ENCODE results near the gene KRT34. TPM values are rescaled to one million over a fixed set of nuclear protein-coding genes. Genes with fewer than 3 reads are reported as not detected.

Gene KRT34
- total and polyA plus RNA-seq, 2 experiments from 2014 or later: not detected

DNA sequence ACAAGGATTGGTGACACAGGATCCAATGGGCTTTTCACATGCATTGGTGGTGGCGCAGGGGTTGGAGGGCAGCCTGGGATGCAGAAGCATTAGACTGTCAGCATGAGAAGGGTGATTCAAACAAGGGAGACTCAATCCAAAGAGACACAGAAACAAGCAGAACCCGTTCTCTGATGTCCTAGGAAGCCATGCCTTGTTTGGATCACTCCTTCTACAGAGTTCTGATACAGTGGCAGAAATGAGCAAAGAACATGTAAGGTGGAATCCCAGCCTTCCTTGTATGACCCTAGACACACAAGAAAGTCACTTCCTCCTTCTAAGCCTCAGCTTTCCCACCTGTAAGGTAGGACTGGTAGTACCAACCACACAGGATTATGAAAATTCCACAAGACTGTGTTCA is 18.2 kb downstream of the KRT34 start:
- no peak overlapping the region for H2AFZ ChIP-seq
- Mint-ChIP-seq H3K27me3 (ENCODE audit: insufficient read depth, low read depth, poor library complexity) (peaks cover 2% of the 10 kb centered on the region), H3K36me3 (ENCODE audit: low read depth) (no peaks in the 10 kb centered on the region), H3K9me3 (peaks cover 9% of the 10 kb centered on the region; the same call in 1 of the 3 replicates), H3K4me1 (no peaks in the 10 kb centered on the region), H3K4me3 (no peak overlapping the region), H3K27ac (no peak overlapping the region)
- TF ChIP-seq, protein P1, sequence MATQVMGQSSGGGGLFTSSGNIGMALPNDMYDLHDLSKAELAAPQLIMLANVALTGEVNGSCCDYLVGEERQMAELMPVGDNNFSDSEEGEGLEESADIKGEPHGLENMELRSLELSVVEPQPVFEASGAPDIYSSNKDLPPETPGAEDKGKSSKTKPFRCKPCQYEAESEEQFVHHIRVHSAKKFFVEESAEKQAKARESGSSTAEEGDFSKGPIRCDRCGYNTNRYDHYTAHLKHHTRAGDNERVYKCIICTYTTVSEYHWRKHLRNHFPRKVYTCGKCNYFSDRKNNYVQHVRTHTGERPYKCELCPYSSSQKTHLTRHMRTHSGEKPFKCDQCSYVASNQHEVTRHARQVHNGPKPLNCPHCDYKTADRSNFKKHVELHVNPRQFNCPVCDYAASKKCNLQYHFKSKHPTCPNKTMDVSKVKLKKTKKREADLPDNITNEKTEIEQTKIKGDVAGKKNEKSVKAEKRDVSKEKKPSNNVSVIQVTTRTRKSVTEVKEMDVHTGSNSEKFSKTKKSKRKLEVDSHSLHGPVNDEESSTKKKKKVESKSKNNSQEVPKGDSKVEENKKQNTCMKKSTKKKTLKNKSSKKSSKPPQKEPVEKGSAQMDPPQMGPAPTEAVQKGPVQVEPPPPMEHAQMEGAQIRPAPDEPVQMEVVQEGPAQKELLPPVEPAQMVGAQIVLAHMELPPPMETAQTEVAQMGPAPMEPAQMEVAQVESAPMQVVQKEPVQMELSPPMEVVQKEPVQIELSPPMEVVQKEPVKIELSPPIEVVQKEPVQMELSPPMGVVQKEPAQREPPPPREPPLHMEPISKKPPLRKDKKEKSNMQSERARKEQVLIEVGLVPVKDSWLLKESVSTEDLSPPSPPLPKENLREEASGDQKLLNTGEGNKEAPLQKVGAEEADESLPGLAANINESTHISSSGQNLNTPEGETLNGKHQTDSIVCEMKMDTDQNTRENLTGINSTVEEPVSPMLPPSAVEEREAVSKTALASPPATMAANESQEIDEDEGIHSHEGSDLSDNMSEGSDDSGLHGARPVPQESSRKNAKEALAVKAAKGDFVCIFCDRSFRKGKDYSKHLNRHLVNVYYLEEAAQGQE (IDR thresholded peaks at IDR 0.05; ENCODE audit: unreplicated experiment): no peak
- no peak for TF ChIP-seq ZNF331 (CRISPR knock-in tag; IDR thresholded peaks at IDR 0.05; ENCODE audit: low read depth)
- ATAC-seq (no peak), DNase-seq (ENCODE audit: low spot score) (no peak)
- no peaks in the 10 kb centered on the region for H3K9me2 ChIP-seq (ENCODE audit: insufficient read depth)
- no peaks in the 10 kb centered on the region for H3K4me1 ChIP-seq (ENCODE audit: insufficient read depth)
- no peaks in the 10 kb centered on the region for H4K20me1 ChIP-seq (replicated peaks; ENCODE audit: insufficient read depth)
- H3K27me3 ChIP-seq (ENCODE audit: insufficient read depth): no peaks in the 10 kb centered on the region
- no peak overlapping the region for H3K4me3 ChIP-seq
- H3K79me2 ChIP-seq (replicated peaks; ENCODE audit: insufficient read depth): no peaks in the 10 kb centered on the region
- no peaks in the 10 kb centered on the region for H3K36me3 ChIP-seq (ENCODE audit: insufficient read depth)
- H3K4me2 ChIP-seq: no peak overlapping the region
- H3K27ac ChIP-seq (ENCODE audit: low read depth): no peak overlapping the region
- no peaks in the 10 kb centered on the region for H3F3A ChIP-seq (replicated peaks; ENCODE audit: low read depth)

- Histone ChIP-seq H3K4me3 (no peak overlapping the region), H3K27ac (ENCODE audit: low read depth) (no peak overlapping the region), H3K36me3 (ENCODE audit: insufficient read depth) (no peaks in the 10 kb centered on the region), H3F3A (replicated peaks; ENCODE audit: low read depth) (no peaks in the 10 kb centered on the region), H3K9me2 (ENCODE audit: insufficient read depth) (no peaks in the 10 kb centered on the region; the same call in 1 of the 2 replicates), H3K27me3 (ENCODE audit: insufficient read depth) (no peaks in the 10 kb centered on the region), H2AFZ (no peak overlapping the region), H4K20me1 (replicated peaks; ENCODE audit: insufficient read depth) (no peaks in the 10 kb centered on the region), H3K4me2 (no peak overlapping the region), H3K79me2 (replicated peaks; ENCODE audit: insufficient read depth) (no peaks in the 10 kb centered on the region), H3K4me1 (ENCODE audit: insufficient read depth) (no peaks in the 10 kb centered on the region)
- H3K36me3 Mint-ChIP-seq (ENCODE audit: low read depth): no peaks in the 10 kb centered on the region
- no peak for DNase-seq (ENCODE audit: low spot score)
- no peak overlapping the region for H3K27ac Mint-ChIP-seq
- no peak overlapping the region for H3K4me3 Mint-ChIP-seq
- peaks cover 9% of the 10 kb centered on the region; the same call in 1 of the 3 replicates for H3K9me3 Mint-ChIP-seq
- no peaks in the 10 kb centered on the region for H3K4me1 Mint-ChIP-seq
- peaks cover 4% of the 10 kb centered on the region for H3K27me3 Mint-ChIP-seq (ENCODE audit: insufficient read depth, low read depth, poor library complexity)
- ATAC-seq: no peak
- TF ChIP-seq ETS1 (IDR thresholded peaks at IDR 0.05): no peak
- TF ChIP-seq, protein P1 (IDR thresholded peaks at IDR 0.05; ENCODE audit: unreplicated experiment): no peak
- no peak for TF ChIP-seq CREB1 (CRISPR knock-in tag; IDR thresholded peaks at IDR 0.05; ENCODE audit: low read depth)
- TF ChIP-seq STAT1 (IDR thresholded peaks at IDR 0.05; ENCODE audit: unreplicated experiment): no peak
- TF ChIP-seq EZH2phosphoT487 (IDR thresholded peaks at IDR 0.05; ENCODE audit: unreplicated experiment): no peak
Observed at GRCh38 chr17:41360296-41360995, 21.7 kb downstream of the KRT34 start.
